Activated naive CD8-positive, alpha-beta T cell (primary cell): ENCODE results near the gene COL4A3.
"Not testable (repeated sequence)": the region's sequence is repeated elsewhere in the genome, so short reads cannot be mapped to it uniquely, and the experiment has no call there.

Experiments used
- H3K27ac Mint-ChIP-seq: one replicate; pipeline ENCODE4 v1.8.0; 2021; ENCODE audit warnings: mixed read lengths
- H3K27me3 Mint-ChIP-seq: one replicate; pipeline ENCODE4 v1.8.0; 2021; ENCODE audit warnings: mixed read lengths
- H3K36me3 Mint-ChIP-seq: one replicate; pipeline ENCODE4 v1.8.0; 2021; ENCODE audit warnings: mixed read lengths
- H3K4me1 Mint-ChIP-seq: one replicate; pipeline ENCODE4 v1.8.0; 2021; ENCODE audit warnings: low read depth, mixed read lengths
- H3K4me3 Mint-ChIP-seq: one replicate; pipeline ENCODE4 v1.8.0; 2021; ENCODE audit warnings: mild to moderate bottlenecking, mixed read lengths
- H3K9me3 Mint-ChIP-seq: one replicate; pipeline ENCODE4 v1.8.0; 2021; ENCODE audit warnings: low read depth, mixed read lengths

The COL4A3 gene

DNA sequence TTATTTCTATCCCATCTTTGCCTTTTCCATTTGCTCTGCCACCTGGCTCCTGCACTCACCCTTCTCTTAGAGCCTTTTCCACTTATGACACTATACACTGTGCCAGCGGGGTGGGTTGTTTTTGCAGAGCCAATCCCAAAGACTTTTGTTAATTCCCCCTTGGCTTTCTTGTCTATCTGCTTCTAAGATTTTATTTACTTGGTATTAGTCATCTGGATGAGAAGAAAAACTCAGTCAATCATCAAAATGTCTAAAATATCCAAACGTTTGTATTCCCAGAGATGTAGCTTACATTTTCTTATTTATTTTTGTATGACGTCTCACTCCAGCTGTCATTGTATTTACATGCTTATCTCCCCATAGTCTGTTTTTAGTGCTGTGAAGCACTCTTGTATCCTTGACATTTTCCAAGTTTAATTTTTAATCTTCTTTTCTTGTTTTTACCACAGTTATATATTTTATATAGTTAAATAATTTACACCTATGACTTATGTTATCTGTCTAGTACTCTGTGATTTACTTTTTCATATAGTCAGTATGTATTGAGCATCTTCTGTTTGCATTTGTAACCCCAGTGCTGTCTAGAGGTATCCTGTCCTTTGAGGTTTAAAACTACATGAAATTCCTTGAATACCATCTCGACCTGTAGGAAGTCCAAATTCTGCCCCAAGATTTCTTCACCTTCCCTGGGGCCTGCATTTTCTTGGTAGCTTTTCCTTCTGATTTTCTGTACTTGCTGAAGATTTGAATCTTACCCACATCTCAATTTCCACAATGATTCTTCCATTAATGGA lies 55.1 kb downstream of the COL4A3 start:
- H3K4me3 Mint-ChIP-seq, result no peak overlapping the region
- no peaks in the 10 kb centered on the region for H3K4me1 Mint-ChIP-seq
- H3K27ac Mint-ChIP-seq, result no peak overlapping the region
- peaks cover 4% of the 10 kb centered on the region for H3K9me3 Mint-ChIP-seq
- H3K36me3 Mint-ChIP-seq, result no peaks in the 10 kb centered on the region
- H3K27me3 Mint-ChIP-seq, result no peaks in the 10 kb centered on the region

DNA sequence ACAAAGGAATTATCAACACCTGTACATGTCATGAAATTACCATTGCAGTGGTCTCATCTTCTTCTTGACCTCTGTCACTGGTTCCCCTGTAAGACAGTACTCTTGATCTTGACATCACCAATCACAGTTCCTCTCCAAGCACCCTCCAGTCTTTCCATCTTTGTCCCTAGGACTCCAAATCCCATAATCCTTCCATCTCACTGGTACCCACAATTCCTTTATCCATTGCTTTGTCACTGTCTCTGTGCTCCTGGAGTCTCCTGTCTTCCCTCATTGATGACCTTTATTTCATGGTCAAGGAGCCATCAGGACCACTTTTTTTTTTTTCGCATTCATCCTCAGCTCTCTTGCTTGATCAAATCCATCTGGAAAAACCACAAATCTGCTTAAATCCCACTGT lies 56.7 kb downstream of the COL4A3 start:
- H3K36me3 Mint-ChIP-seq, result no peaks in the 10 kb centered on the region
- peaks cover 6% of the 10 kb centered on the region for H3K27me3 Mint-ChIP-seq
- H3K4me3 Mint-ChIP-seq, result no peak overlapping the region
- H3K27ac Mint-ChIP-seq, result no peak overlapping the region
- peaks cover 4% of the 10 kb centered on the region for H3K9me3 Mint-ChIP-seq
- no peaks in the 10 kb centered on the region for H3K4me1 Mint-ChIP-seq

DNA sequence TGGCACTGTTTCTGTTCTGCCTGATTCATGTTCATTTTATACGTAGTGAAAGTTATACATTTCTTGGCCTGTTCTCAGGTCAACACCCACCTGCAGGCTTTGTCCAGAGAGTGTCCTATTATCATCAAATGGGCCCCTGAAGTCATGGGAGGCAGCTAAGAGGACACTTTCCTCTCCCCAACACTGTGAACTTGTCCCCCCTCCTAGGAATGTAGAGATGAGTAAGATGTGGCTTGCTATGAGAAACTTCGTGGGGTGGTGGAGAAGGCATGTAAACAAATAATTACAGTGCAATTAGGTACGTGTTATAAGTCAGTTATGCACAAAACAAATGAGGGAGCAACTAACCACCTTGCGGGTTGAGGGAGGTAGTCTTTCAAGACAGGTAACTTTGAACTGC lies 57.9 kb downstream of the COL4A3 start:
- Mint-ChIP-seq H3K27me3 (peaks cover 6% of the 10 kb centered on the region), H3K9me3 (peaks cover 2% of the 10 kb centered on the region), H3K4me1 (no peaks in the 10 kb centered on the region), H3K36me3 (no peaks in the 10 kb centered on the region), H3K4me3 (no peak overlapping the region), H3K27ac (no peak overlapping the region)

DNA sequence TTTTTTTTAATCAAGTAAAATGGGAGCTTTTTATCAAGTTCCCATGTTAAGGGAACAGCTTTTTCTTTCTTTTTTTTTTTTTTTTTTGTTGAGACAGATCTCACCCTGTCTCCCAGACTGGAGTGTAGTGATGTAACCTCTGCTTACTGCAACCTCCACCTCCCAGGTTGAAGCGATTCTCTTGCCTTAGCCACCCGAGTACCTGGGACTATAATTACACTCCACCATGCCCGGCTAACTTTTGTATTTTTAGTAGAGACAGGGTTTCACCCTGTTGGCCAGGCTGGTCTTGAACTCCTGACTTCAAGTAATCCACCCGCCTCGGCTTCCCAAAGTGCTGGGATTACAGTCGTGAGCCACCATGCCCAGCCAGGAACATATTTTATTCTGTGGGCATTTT lies 61.2 kb downstream of the COL4A3 start:
- H3K27me3 Mint-ChIP-seq, result peaks cover 14% of the 10 kb centered on the region
- not testable (repeated sequence) for H3K4me3 Mint-ChIP-seq, H3K4me1 Mint-ChIP-seq, H3K36me3 Mint-ChIP-seq, H3K9me3 Mint-ChIP-seq, H3K27ac Mint-ChIP-seq

DNA sequence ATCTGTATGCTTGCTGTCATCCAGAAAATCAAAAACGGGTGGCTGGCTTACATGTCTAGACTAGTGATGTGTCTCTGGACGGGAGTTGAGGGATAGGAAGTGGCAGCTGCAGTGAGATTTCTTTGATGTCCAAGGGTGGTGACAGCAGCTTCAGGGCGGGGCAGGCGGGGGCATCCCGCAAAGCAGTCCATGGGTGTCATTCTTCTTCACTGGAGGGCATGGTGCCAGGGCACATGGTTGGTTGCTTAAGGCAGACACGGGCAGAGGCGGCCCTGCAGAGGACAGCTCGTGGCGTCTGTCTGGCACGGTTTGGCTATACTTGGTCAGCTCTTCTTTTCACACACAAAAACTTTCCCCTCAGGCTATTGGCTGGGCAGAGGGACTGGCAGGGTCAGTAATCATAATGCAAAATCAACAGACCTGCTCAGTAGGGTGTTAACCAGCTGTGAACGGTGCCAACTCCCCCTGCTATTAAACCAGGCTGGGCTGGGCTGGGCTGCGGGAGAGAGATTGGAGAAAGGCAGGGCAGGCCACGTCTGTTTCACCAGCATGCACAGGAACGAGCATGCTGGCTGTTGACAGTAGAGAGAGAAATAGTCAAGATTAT lies 63.7 kb downstream of the COL4A3 start:
- peaks cover 6% of the 10 kb centered on the region for H3K9me3 Mint-ChIP-seq
- no peak overlapping the region for H3K4me3 Mint-ChIP-seq
- H3K4me1 Mint-ChIP-seq, result no peaks in the 10 kb centered on the region
- no peaks in the 10 kb centered on the region for H3K36me3 Mint-ChIP-seq
- no peak overlapping the region for H3K27ac Mint-ChIP-seq
- H3K27me3 Mint-ChIP-seq, result peaks cover 18% of the 10 kb centered on the region

DNA sequence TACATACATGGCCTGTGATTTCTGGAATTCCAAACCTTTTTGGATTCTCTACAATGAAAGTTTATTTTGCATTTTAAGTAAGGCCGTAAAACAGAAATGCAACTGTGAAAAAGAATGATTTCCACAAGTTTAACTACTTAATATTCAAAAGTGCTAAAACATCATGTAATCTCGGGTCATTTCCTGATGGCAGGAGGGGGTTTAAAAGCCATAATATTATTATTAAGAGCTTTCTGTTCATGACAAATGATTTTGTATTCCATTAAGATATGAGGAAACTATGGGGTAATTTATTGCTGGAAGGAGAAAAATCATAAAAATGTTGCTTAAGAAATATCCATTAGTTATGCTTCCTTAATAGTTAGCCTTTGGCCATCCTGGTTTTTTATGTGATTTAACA lies 65.7 kb downstream of the COL4A3 start:
- H3K36me3 Mint-ChIP-seq, result no peaks in the 10 kb centered on the region
- H3K4me3 Mint-ChIP-seq, result no peak overlapping the region
- no peak overlapping the region for H3K27ac Mint-ChIP-seq
- H3K9me3 Mint-ChIP-seq, result peaks cover 6% of the 10 kb centered on the region
- no peaks in the 10 kb centered on the region for H3K4me1 Mint-ChIP-seq
- peaks cover 20% of the 10 kb centered on the region for H3K27me3 Mint-ChIP-seq

DNA sequence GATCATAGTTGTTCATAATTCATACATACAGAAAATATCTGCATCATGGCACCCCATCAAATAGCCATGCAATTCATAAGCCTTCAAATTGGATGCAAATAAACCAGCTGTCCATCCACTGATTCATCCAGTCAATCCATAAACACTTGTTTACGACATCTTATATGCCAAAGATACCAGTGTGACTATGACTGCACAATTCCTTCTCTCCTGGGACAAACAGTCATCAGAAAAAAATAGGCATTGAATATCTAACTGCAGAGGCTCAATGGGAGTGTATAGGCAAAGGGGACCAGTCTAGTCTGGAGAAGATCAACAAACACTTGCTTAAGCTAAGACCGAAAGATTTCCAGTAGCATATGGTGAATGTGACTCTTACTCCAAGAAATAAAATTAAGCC lies 70.0 kb downstream of the COL4A3 start:
- peaks cover 6% of the 10 kb centered on the region for H3K9me3 Mint-ChIP-seq
- H3K4me3 Mint-ChIP-seq, result no peak overlapping the region
- H3K27me3 Mint-ChIP-seq, result peaks cover 8% of the 10 kb centered on the region
- H3K36me3 Mint-ChIP-seq, result no peaks in the 10 kb centered on the region
- H3K4me1 Mint-ChIP-seq, result no peaks in the 10 kb centered on the region
- H3K27ac Mint-ChIP-seq, result no peak overlapping the region

DNA sequence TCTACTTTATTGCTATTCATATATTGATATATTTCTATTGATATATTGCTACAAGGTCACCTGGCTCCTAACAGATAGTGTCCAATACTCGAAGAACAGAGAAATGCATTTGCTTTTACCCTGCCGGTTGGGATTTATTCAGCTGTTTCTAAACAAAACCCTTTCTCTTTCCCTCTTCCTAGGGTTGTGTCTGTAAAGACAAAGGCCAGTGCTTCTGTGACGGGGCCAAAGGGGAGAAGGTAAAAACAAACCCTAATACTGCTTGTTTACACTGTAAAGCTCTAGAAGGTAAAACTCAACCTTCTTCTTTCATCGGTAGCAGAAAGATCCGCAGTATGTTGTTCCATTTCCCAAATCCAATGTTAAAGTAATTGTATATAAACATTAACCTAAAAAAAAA lies 73.4 kb downstream of the COL4A3 start:
- no peaks in the 10 kb centered on the region for H3K36me3 Mint-ChIP-seq

DNA sequence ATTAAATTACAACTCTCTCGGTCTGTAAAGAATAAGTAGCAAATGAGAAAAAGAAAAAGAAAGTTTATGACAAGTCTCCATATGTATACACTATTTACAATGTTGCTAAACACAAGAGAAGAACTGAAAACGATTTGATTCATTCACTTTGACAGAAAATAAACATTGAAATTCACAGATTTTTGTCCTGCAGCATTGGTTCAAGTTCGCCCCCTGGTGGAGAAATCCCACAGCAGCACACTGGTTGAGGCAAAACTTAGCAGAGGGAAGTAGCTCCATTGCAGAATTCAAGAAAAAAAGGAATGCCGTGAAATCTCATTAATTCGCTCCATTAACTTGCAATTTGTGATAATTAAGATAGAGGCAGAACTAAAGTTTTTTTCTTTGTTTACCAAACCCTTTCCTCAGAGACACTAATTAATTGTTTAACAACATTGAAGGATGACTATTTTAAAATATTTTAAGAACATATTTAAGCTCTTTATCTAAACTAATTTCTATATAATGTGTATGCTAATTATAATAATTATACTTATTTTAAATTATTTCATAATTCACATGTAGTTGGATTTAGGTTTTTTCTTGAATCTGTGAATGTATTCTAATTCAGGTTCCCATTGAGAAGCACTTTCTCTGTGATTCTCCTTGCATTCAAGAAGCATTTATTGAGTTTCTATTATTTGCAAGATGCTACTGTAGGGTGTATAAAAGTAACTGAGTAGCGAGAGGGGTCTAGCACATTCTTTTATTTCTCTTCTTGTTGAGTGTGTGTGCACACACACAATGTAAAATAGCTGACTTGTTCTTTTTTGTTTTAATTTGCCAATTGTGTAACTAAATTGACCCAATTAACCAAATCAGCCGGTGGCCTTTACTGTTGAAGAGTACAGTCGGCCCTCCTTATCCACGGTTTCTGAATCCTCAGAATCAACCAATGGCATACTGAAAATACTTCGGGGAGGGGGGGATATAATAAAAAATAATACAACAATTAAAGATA lies 74.1 kb downstream of the COL4A3 start:
- Mint-ChIP-seq H3K9me3 (no peaks in the 10 kb centered on the region), H3K27me3 (peaks cover 7% of the 10 kb centered on the region), H3K27ac (no peak overlapping the region), H3K4me3 (no peak overlapping the region), H3K4me1 (no peaks in the 10 kb centered on the region), H3K36me3 (no peaks in the 10 kb centered on the region)

More for the DNA sequence above, 73.4 kb downstream of the COL4A3 start:
- Mint-ChIP-seq H3K27ac (no peak overlapping the region), H3K4me3 (no peak overlapping the region), H3K27me3 (peaks cover 9% of the 10 kb centered on the region), H3K9me3 (no peaks in the 10 kb centered on the region), H3K4me1 (no peaks in the 10 kb centered on the region)

DNA sequence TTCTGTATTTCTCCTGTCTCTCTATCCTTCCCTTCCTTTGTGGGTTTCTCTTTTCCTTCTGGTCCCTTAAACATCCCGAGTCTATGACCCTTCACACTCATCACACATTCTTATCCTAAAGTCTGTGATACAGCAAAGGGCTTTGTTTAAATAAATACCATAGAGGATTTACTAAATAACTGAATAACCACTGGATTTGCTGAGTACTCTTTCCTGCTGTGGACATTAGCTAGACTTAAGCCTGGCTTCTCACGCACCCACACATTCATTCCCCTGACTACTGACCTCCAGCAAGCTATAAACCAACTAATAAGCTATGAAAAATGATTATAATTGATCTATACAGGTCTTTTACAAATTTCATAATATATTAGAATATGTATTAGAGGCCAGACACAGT lies 76.6 kb downstream of the COL4A3 start:
- Mint-ChIP-seq H3K4me3 (no peak overlapping the region), H3K9me3 (no peaks in the 10 kb centered on the region), H3K4me1 (no peaks in the 10 kb centered on the region), H3K27me3 (peaks cover 7% of the 10 kb centered on the region), H3K36me3 (no peaks in the 10 kb centered on the region), H3K27ac (no peak overlapping the region)

DNA sequence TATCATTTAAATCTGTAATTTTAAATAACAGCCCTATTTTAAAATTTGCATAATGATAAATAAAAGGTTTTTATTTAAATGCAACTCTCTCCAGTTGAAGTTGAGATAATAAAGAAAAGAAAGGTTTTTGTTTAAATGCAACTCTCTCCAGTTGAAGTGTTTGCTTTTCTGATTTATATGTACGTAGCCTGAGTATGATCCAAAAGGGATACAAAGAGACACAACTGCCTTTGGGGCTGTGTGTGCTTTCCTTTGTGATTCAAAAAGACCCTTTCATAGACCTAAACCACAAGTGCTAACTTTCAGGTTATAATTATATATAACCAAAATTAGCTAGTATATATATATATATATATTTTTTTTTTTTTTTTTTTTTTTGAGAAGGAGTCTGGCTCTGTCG lies 84.5 kb downstream of the COL4A3 start:
- Mint-ChIP-seq H3K4me3 (no peak overlapping the region), H3K27me3 (no peaks in the 10 kb centered on the region), H3K4me1 (no peaks in the 10 kb centered on the region), H3K9me3 (no peaks in the 10 kb centered on the region), H3K27ac (no peak overlapping the region), H3K36me3 (peaks cover 7% of the 10 kb centered on the region)

DNA sequence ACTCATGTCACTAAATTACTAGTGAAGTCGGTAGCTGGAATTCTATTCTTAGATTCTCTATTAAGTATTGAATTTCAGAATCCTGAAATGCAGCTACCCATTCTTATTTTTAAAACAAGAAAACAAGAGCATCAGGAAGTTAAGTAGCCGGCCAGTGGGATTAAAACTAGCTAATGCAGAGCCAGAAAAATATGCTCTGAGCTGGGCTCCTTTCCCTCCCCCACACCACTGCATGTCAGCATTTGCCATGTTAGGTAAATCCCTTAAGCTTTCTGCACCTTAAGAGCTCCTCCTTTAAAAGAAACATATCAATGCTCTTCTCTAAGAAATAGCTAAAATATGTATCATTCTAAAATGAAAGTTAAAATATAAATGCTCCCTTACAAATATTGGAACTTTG lies 88.4 kb downstream of the COL4A3 start:
- Mint-ChIP-seq H3K4me1 (no peaks in the 10 kb centered on the region), H3K4me3 (no peak overlapping the region), H3K36me3 (peaks cover 7% of the 10 kb centered on the region), H3K27ac (no peak overlapping the region), H3K27me3 (no peaks in the 10 kb centered on the region), H3K9me3 (no peaks in the 10 kb centered on the region)

DNA sequence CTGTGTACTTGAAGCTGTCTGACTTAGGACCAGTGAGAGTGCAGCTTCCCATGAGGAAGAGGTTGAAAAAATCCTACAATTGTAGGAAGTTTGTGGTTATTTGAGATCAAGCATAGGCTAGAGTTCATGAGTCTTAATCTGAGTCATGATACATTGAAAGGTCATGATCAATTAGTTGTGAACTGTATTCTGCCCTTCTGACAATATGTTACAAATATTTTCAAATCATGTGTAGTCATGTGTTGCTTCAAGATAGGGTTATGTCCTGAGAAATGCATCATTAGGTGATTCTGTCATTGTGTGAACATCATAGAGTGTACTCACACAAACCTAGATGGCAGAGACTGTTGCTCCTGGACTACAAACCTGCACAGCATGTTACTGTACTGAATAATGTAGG lies 92.2 kb downstream of the COL4A3 start:
- no peaks in the 10 kb centered on the region for H3K27me3 Mint-ChIP-seq
- H3K9me3 Mint-ChIP-seq, result no peaks in the 10 kb centered on the region
- H3K36me3 Mint-ChIP-seq, result peaks cover 5% of the 10 kb centered on the region

DNA sequence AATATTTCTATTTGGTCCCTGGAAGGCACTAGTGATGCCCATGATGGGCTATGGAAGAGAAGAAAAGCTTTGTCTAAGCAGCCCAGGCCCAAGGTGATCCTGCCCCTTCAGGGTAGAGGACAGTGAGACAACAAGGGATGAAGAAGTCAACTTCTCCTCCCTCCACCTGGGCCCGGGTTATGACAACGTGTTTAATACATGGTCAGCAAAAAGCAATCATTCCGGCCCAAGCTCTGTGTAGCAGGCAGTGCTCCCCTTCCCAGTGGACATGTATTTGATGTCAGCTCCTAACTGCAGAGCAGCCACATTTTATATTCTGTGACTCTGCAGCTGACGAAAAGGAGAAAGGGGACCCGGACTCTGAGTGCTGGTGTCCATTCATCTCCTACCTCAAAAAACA lies 93.4 kb downstream of the COL4A3 start:
- H3K36me3 Mint-ChIP-seq, result peaks cover 2% of the 10 kb centered on the region
- H3K9me3 Mint-ChIP-seq, result no peaks in the 10 kb centered on the region
- H3K4me1 Mint-ChIP-seq, result no peaks in the 10 kb centered on the region
- H3K27me3 Mint-ChIP-seq, result no peaks in the 10 kb centered on the region
- H3K4me3 Mint-ChIP-seq, result no peak overlapping the region
- no peak overlapping the region for H3K27ac Mint-ChIP-seq

More for the DNA sequence above, 92.2 kb downstream of the COL4A3 start:
- no peak overlapping the region for H3K4me3 Mint-ChIP-seq
- H3K4me1 Mint-ChIP-seq, result no peaks in the 10 kb centered on the region
- H3K27ac Mint-ChIP-seq, result no peak overlapping the region

DNA sequence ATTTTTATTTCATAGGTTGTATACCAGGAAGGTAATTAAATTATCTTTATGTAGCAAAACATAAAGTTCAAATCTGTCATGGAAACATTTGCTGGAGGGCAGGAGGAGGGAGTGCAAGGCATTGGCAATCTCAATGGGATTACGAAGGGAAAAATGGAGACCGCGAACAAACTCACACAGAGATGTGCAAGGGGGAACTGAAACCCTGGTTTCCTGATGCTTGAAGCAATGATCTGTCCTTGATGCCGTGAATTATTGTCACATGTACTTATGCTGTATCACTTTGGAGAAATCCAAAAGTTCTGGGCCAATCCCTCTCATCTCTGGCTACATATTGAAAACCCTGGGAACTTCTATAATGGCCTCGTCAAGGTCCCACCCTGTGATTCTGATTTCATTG lies 95.6 kb downstream of the COL4A3 start:
- H3K4me3 Mint-ChIP-seq, result no peak overlapping the region
- H3K4me1 Mint-ChIP-seq, result no peaks in the 10 kb centered on the region
- no peak overlapping the region for H3K27ac Mint-ChIP-seq
- no peaks in the 10 kb centered on the region for H3K27me3 Mint-ChIP-seq
- H3K9me3 Mint-ChIP-seq, result no peaks in the 10 kb centered on the region
- H3K36me3 Mint-ChIP-seq, result peaks cover 2% of the 10 kb centered on the region
